H54 (cell line): Measurements from ENCODE around the gene PLEKHA7.
"Not testable (repeated sequence)": the region's sequence is repeated elsewhere in the genome, so short reads cannot be mapped to it uniquely, and the experiment has no call there.

Experiments used
- DNase-seq: peaks from one replicate; pipeline ENCODE4 v3.0.0; 2011; ENCODE audit warnings: low spot score, mixed read lengths; ENCODE audit not compliant: insufficient read length
- FAIRE-seq: peaks from 3 replicates; lab custom pipeline; 2011; peaks lifted over from hg19 to GRCh38; lab: Jason Lieb, UNC
- POLR2A ChIP-seq: IDR thresholded peaks from 2 replicates; pipeline ENCODE4 v1.6.1; 2011; ENCODE audit warnings: low read depth, mild to moderate bottlenecking, low read length

PLEKHA7 gene

DNA sequence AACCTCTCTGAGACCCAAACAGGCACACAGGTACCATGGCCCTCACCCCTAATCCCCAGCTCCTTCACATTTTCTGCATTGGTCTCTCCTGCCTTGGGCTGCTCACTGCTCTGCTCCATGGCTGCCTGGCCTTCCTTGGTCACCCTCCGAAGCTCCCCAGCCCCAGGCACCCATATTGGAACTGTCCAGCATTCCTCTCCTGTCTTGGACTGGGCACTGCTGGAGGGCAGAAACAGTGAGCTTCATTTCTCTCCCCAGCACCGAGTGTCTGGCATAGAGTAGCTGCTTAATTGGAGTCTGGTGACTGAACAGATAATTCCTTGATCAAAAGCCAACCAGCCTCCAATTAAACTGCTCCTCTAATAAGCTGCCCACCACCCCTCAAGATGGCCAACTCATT, 13.2 kb downstream of the PLEKHA7 start:
- FAIRE-seq = no peak
- DNase-seq = no peak
- TF ChIP-seq POLR2A = no peak

DNA sequence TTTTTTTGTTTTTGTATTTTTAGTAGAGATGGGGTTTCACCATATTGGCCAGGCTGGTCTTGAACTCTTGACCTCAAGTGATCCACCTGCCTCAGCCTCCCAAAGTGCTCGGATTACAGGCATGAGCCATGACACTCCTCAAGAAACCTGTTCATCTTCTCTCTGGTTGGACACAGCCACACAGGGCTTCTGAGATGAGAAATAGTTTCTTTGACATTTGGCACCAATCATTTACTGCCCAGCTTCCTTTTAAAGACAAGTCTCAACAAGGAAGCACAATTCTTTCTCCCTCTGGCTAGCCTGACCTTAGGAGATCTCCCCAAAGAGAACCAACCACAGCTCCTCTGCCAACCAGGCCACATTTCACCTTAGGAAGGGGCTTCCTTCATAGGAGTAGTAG, 14.0 kb downstream of the PLEKHA7 start:
- DNase-seq, FAIRE-seq: not testable (repeated sequence)

DNA sequence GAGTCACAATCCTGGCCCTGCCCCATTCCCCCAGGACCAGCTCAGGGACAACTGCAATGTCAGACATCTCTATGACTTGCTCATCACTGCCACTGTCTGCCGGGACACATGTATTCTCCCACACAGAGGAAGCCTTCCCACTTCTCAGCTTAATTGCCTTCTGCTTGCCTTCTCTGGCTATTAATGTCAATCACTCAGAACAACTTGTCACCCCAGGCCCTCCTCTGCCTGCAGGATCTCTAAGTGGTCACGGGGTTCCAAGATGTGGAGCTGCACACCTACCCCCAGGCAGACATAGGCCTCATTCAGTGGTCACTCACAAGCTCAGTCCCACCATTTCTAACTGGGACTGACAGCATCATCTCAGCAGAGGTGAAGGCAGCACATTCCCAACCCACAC, 15.1 kb downstream of the PLEKHA7 start:
- no peak for TF ChIP-seq POLR2A
- no peak for DNase-seq

DNA sequence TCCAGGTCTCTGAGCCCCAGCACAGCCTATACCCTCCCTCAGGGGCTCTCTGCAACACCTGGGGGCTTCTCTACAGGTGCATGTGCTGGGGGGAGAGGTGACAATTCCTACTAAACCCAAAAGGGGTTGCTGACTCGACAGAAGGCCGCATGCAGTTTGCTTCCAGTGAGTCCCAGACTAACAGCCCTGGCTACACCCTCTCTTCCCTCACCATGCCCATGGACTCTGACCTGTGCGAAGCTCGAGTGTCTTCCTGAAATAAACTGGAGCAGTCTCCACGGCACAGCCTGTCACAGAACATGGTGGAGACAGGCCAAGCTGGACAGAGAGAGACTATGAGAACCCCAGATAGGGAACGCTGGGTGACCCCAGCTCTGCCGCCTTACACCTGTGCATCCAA, 16.6 kb downstream of the PLEKHA7 start:
- no peak for FAIRE-seq
- TF ChIP-seq POLR2A = no peak
- DNase-seq = no peak

More for the DNA sequence above, 15.1 kb downstream of the PLEKHA7 start:
- no peak for FAIRE-seq

DNA sequence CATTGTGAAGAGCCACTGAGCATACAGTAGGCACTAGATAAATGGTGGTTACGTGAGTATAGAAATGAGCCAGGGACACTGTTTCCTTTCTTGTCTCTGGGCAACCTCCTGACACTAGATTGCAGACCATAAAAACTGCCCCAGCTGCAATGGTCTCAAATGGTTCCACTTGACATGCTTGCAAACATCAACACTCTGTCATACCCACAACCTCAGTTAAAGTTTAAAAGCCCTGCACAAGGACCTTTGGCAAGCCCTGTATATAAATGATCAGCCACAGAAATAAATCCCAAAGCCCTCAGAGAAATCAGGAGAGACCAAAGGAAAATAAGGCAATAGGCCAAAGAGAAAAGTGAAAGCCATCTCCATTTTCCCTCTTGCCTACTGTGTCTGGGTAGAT, 20.7 kb downstream of the PLEKHA7 start:
- TF ChIP-seq POLR2A = no peak
- DNase-seq (no peak), FAIRE-seq (no peak)

DNA sequence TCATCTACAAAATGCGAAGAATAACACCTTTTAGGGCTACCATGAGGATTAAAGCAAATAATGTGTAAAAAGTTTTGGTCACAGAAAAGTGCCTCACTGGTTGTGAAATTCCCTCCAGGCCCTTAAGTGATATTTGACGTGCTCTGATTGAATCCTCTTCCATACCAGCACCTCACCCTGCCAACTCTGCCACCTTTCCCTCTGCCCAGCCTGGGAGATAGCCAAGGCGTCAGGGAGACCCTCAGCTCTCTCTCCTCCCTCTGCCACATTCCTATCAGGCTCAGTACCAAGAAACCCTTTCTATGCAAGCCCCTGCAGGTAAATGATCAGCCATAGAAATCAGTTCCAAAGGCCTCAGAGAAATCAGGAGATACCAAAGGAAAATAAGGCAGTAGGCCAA, 21.4 kb downstream of the PLEKHA7 start:
- DNase-seq (no peak), FAIRE-seq (no peak)
- no peak for TF ChIP-seq POLR2A

DNA sequence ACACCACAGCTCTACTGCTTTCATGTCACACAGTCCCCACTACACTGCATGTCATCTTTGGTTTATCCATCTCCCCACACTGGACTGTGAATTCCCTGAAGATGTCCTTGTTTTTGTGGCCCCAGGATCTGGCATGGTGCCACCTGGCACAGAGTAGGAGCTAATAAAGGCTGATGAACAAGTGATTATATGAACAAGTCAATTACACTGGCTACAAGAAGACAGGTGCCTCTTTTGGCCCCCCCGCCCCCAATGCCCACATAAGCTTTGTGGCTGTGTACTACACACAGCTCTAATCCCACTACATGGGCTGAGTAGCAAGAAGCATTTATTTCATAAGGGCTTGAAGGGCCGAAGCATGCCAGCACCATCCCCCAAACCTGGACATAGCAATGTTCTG, 24.7 kb downstream of the PLEKHA7 start:
- DNase-seq = no peak
- no peak for TF ChIP-seq POLR2A
- FAIRE-seq = no peak

DNA sequence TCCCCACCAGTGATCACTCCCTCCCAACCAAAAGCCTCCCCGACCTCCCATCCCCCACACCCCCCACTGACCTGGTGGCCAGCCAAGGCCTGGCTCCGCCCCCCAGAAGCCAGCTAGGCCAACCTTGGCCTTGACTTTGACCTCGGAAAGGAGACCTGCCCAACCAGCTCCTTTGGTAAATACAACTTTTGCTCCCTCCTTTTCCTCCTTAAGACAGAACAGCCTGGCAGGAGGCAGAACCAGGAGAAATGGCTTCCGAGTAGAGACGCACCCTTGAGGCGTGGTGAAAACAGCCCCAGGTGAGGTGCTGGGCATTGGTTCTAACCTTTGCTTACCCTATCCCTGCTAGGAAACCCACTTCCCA, 27.0 kb downstream of the PLEKHA7 start:
- no peak for FAIRE-seq
- no peak for DNase-seq
- no peak for TF ChIP-seq POLR2A

DNA sequence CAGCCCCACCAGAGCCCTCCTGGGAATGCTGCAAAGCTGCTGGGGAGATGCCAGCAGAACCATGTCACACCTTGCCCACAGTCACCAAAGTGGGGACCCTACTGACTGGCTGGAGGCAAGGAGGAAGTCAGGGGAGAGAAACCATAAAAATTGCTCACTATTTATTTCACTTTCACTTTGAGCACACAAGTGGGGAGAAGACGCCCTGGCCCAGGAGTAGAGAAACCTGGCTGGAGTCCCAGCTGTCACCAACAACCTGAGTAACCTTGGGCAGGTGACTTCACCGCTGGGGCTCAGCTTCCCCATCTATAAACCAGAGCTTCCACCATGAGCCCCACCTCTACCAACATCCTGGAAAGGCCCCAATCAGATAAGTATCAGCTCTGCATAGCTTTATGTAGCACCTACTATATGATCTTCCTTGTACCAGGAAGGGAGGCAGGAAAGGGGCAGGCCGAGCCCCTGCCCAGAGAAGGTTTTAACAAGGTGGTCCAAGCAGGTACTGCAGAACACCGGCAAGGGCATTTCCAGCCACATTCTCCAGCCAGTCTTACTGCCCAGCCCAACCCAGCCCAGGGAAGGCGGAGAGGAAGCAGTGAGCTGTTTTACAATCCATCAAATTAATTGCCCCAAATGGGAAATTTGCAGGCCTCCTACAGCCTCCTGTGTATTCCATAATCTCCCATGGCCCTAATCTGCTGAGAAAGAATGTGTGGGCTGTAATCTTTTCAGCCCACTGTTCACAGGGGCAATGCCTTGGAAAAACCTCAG, 27.6 kb downstream of the PLEKHA7 start:
- FAIRE-seq = no peak
- DNase-seq = peak; percentile 33

DNA sequence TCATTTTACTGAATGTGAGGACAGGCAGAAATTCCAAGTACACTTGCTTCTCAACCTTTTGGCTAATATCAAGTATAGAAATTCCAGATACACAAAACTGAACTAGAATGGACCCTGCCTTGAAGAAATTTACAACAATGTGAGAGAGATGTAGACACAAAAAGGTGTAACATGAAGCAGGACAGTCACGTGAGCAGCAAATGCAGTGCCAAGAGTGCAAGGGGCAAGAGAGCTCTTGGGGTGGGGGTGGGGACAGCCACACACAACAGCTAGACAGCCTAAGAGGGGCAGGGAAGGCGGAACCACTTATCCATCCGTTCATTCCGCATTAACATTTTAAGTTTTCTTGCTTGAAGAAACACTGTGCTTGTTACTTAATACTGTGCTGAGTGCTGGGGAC, 28.9 kb downstream of the PLEKHA7 start:
- FAIRE-seq (no peak), DNase-seq (no peak)
- TF ChIP-seq POLR2A = no peak

More for the DNA sequence above, 27.6 kb downstream of the PLEKHA7 start:
- TF ChIP-seq POLR2A = no peak

DNA sequence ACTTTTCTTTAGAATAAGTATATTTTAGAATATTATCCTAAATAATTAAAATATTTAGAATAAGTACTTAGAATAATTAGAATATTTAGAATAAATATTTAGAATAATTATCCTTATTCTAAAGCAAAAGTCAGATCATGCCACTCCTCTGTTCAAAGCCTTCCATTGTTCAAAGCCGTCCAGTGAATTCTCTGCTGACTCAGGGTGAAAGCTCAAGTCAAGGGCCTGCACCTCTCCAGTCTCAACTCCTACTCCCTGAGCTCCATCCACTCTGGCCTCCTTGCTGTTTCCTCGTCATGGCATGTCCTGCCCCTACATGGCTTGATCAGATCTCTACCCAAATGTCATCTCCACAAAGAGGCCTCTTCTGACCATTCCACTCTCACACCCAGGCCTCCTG, 30.0 kb downstream of the PLEKHA7 start:
- no peak for TF ChIP-seq POLR2A
- no peak for FAIRE-seq

DNA sequence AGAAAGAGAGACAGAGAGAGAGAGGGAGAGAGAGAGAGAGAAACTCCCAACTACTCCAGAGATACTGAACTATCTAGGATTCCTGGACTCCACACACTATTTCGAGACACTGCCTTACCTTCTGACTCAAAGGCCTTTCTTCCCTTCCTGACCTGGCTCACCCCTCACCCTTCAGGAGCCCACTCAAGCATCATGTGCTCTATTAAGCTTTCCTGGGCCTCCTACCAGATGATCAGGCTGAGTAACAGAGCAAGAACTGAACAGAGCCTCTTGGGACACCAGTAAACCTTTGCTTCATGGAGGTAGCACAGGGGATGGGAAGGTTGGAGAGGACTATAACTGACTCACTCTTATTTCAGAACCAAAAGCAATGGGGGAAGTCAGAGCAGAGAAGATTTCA, 31.4 kb downstream of the PLEKHA7 start:
- DNase-seq (no peak), FAIRE-seq (no peak)
- TF ChIP-seq POLR2A = no peak

More for the DNA sequence above, 30.0 kb downstream of the PLEKHA7 start:
- DNase-seq = no peak

DNA sequence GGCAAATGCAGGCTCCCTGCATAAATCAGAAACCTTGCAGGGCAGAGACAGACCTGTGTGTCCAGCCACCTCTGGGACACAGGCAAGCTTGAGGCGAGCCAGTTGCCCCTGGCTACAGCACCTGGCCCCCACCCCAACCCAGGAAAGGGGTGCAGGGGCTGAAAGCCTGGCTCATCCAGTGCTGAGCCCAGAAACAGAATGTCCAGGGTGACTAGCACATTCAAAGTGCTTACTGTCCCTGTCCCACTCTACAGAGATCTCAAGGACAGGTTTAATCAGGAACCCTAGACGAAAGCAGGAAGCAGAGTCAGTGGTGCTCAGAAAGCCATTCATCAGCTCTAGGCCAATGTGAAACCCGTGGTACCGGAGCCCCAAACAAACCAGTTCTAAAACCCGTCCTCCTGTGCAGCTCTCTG, 31.9 kb downstream of the PLEKHA7 start:
- no peak for TF ChIP-seq POLR2A
- no peak for FAIRE-seq
- no peak for DNase-seq

DNA sequence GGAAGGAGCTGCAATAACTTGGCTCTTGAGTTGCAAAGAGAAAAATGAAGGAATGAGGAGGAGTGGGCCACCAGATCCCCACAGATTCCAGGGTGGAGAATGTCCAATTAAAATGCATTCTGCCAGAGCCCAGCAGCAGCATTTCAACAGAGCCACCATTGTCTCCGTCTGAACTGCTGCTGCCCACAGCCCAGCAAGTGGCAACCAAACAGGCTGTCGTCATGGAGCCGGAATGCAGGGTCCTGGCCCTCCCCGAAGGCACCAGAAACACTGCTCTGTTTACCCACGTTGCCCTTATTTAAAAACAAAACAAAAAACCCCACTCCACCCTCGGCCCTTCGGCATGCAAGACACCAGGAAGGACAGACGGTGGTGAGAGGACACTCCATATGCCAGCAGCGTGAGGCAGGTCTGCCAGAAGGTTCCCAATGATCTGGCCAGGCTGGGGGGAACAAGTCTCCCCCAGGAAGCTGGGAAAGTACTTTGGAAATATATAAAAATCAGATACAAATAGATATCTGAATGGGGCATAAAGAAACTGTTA, 32.5 kb downstream of the PLEKHA7 start:
- TF ChIP-seq POLR2A = no peak
- DNase-seq (peak; percentile 80), FAIRE-seq (peak; percentile 38)
